GM12892 (cell line): Measurements from ENCODE around the gene MPP4.

Experiments
- POLR2A ChIP-seq: IDR thresholded peaks from 2 replicates; pipeline ENCODE4 v1.6.1; 2011; ENCODE audit warnings: low read depth, low read length, control low read depth
- POLR2AphosphoS5 ChIP-seq: IDR thresholded peaks from 2 replicates; pipeline ENCODE4 v1.6.1; 2011; ENCODE audit warnings: low read depth, low read length, control low read depth
- TAF1 ChIP-seq: IDR thresholded peaks from 2 replicates; pipeline ENCODE4 v1.6.1; 2011; ENCODE audit warnings: low read depth, mild to moderate bottlenecking, control low read depth, low read length, borderline replicate concordance

GRCh38 chr2:201643216-201643890 lies 55.1 kb downstream of the MPP4 start, which contains the start of gene TMEM237:
- TF ChIP-seq POLR2A (peak; percentile 46; the same call in 1 of the 2 replicates), POLR2AphosphoS5 (no peak), TAF1 (no peak)
